GM18511 (cell line): ENCODE results near the gene DISP3.
"Not testable (repeated sequence)": the region's sequence is repeated elsewhere in the genome, so short reads cannot be mapped to it uniquely, and the experiment has no call there.

Experiments used
- ATAC-seq: cut with Tn5 transposase; IDR thresholded peaks from one replicate; pipeline ENCODE4 v1.9.1; 2021; ENCODE audit warnings: mild to moderate bottlenecking, moderate library complexity; ENCODE audit not compliant: unreplicated experiment

DISP3 gene

DNA sequence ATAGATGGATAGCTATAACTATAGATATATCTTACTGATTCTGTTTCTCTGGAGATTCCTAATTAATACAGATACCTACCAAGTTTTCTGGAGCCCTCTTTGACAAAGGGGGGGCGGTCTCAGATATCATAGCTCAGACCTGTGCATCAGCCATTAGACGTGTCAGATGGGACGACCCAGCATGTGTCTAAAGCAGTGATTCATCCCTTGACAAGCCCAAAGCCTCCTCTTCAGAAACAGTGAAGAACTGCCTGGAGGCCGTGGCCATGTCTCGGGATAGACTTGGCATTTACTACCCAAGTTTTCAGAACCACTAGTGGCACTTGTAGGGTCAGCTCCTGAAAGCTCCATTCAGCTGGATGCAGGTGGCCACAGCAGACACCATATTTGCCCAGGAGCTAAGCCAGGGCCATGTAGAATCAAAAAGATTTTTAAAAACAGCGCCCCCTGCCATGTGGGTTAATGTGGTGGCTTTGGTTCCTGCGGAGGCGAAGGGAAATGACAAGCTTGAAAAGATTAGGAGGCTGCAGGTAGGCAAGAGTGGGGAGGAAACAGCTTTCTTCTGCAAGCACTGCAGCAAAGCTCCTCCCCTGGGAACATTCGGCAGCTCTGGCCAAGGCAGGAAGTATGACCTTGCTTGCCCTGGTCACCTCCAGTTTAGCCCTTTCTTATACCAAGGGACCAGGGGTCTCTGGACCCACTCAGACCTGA, 93.1 kb downstream of the DISP3 start:
- no peak for ATAC-seq

DNA sequence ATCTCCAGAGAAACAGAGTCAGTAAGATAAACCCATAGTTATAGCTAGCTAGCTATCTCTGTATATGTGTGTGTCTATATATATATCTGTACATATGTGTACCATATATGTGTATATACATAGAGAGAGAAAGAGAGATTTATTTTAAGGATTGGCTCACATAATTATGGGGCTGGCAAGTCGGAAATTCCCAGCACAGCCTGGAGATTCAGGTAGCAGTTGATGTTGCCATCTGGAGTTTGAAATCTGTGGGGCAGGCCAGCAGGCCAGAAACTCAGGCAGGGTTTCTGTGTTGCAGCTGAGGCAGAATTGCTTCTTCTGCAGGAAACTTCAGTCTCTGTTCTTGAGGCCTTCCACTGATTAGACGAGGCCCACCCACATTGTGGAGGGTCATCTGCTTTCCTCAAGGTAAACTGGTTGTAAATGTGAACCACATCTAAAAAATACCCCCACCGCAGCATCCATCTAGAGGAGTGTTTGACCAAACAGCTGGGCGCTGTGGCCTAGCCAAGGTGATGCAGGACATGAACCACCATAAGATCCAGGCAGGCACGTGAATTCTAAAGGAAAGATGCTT, 94.2 kb downstream of the DISP3 start:
- ATAC-seq = no peak

- ATAC-seq = no peak
Measured at GRCh38 chr1:11575553-11575952, 96.6 kb downstream of the DISP3 start.

DNA sequence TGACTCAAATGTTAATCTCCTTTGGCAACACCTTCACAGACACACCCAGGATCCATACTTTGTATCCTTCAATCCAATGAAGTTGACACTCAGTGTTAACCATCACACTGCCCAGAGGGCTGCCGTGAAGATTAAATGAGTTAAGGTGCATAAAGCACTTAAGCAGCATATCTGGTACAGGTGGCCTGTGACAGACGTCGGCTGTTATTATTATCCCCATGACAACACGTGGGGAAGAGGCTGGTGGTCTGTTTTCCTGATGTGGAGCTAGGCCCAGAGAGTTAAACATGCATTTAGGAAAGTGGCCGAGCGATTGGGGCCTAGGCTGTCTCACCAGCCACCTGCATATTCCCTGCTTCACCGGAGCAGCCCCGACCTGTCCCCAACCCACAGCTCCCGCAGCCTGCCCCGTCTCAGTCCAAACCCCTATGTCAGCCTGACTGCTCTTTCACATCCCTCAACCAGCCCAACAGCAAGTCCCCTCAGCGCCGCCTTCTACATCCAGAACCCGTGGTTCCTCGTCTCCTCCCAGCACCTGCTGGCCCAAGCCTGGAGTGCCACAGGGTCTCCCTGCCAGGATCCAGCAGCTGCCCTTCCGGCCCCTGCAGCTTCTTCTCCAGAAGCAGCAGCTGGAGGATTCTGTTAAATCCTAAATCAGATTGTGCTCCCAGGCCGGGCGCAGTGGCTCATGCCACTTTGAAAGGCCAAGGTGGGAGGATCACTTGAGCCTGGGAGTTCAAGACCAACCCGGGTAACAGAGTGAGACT, 97.3 kb downstream of the DISP3 start:
- no peak for ATAC-seq

- no peak for ATAC-seq
Measured at GRCh38 chr1:11578004-11578403, 99.0 kb downstream of the DISP3 start.

GRCh38 chr1:11579506-11579905, 100.6 kb downstream of the DISP3 start:
- ATAC-seq = no peak

GRCh38 chr1:11580049-11580448, 101.1 kb downstream of the DISP3 start:
- not testable (repeated sequence) for ATAC-seq

DNA sequence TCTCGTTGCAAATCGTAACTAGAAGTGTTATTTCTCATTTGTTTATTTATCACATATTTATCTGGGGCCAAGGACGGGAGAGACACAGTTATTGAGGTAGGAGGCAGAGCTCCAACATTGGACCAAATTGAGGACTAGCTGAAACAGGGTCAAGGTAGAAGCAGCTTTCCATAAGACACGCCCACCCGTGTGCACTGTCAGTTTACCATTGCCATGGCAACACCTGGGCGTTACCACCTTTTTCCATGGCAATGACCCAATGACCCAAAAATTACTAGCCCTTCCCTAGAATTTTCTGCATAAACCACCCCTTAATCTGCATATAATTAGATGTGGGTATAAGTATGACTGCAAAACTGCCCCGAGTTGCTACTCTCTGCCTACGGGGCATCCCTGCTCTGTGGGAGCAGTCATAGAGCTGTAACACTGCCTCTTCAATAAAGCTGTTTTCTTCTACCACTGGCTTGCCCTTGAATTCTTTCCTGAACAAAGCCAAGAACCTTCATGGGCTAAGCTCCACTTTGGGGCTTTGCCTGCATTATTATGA, 102.6 kb downstream of the DISP3 start:
- no peak for ATAC-seq

DNA sequence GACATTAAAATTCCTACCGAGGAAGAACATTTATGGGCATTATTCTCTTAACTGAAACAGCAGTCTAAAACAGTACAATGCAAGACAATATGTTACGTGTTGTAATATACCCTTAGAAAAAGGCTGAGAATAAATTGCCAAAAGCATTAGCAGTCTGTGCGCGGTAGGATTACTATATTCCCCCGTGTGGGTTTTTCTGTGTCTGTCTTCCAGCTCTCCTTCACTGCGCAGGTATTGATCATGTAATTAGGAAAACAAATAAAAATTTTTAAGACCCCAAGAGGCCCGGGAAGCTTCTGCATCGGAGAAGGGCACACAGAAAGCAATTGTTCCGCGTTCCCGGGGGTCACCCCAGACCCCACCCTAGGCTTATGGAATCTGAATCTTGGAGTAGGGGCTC, 106.4 kb downstream of the DISP3 start:
- no peak for ATAC-seq
